ENCODE data around the gene EML1. TPM values are rescaled to one million over a fixed set of nuclear protein-coding genes. Genes with fewer than 3 reads are reported as not detected.

Gene EML1
- total RNA-seq, 1 donor from 2014 or later: 57.2 TPM

- no peaks in the 10 kb centered on the region for H3K36me3 ChIP-seq
- peaks cover 32% of the 10 kb centered on the region for H3K4me1 Mint-ChIP-seq
- H3K4me3 Mint-ChIP-seq: no peak overlapping the region
- H3K9ac ChIP-seq: no peak overlapping the region
- no peaks in the 10 kb centered on the region for H3K36me3 Mint-ChIP-seq
- DNase-seq (ENCODE audit: low spot score): no peak
- H2AFZ ChIP-seq (replicated peaks): no peak overlapping the region
- H3K4me2 ChIP-seq: no peak overlapping the region
- peaks cover 15% of the 10 kb centered on the region for H3K4me1 ChIP-seq
- H3K9me3 Mint-ChIP-seq: no peaks in the 10 kb centered on the region
- peaks cover 4% of the 10 kb centered on the region for H3F3A ChIP-seq (ENCODE audit: low read depth)
- H3K4me3 ChIP-seq: no peak overlapping the region
- H3K27ac Mint-ChIP-seq: no peak overlapping the region
- H3K27ac ChIP-seq: no peak overlapping the region
- H3K27me3 Mint-ChIP-seq (ENCODE audit: insufficient read depth, low read depth): peaks cover 9% of the 10 kb centered on the region
- no peaks in the 10 kb centered on the region for H3K27me3 ChIP-seq
- no peak for TF ChIP-seq CTCF (IDR thresholded peaks at IDR 0.05)
- no peak for TF ChIP-seq EZH2phosphoT487 (IDR thresholded peaks at IDR 0.05)
- TF ChIP-seq EZH2 (IDR thresholded peaks at IDR 0.05): no peak
- no peaks in the 10 kb centered on the region for H3K9me3 ChIP-seq (ENCODE audit: low read depth)
- H3K79me2 ChIP-seq (ENCODE audit: low read depth): no peaks in the 10 kb centered on the region
- no peaks in the 10 kb centered on the region for H4K20me1 ChIP-seq (ENCODE audit: low read depth)
Measured at GRCh38 chr14:99748529-99748928, 44.7 kb upstream of the EML1 start.

GRCh38 chr14:99749142-99749541 lies 44.1 kb upstream of the EML1 start:
- Histone ChIP-seq H3K27ac (no peak overlapping the region), H3K9ac (no peak overlapping the region), H2AFZ (replicated peaks) (no peak overlapping the region), H3K9me3 (ENCODE audit: low read depth) (no peaks in the 10 kb centered on the region), H3K4me2 (no peak overlapping the region), H3K27me3 (no peaks in the 10 kb centered on the region), H3K79me2 (ENCODE audit: low read depth) (no peaks in the 10 kb centered on the region), H3K36me3 (no peaks in the 10 kb centered on the region), H3K4me1 (peaks cover 16% of the 10 kb centered on the region), H3F3A (ENCODE audit: low read depth) (peaks cover 9% of the 10 kb centered on the region), H4K20me1 (ENCODE audit: low read depth) (no peaks in the 10 kb centered on the region), H3K4me3 (no peak overlapping the region)
- Mint-ChIP-seq H3K9me3 (no peaks in the 10 kb centered on the region), H3K4me1 (peaks cover 31% of the 10 kb centered on the region), H3K4me3 (no peak overlapping the region), H3K27me3 (ENCODE audit: insufficient read depth, low read depth) (peaks cover 9% of the 10 kb centered on the region), H3K27ac (no peak overlapping the region), H3K36me3 (no peaks in the 10 kb centered on the region)
- DNase-seq (ENCODE audit: low spot score): peak; percentile 32
- TF ChIP-seq CTCF (IDR thresholded peaks at IDR 0.05) (peak; percentile 45), EZH2 (IDR thresholded peaks at IDR 0.05) (no peak)

GRCh38 chr14:99749763-99750715 lies 43.2 kb upstream of the EML1 start:
- H3K4me1 ChIP-seq: peaks cover 19% of the 10 kb centered on the region
- Mint-ChIP-seq H3K9me3 (no peaks in the 10 kb centered on the region), H3K4me3 (no peak overlapping the region), H3K36me3 (no peaks in the 10 kb centered on the region), H3K27ac (no peak overlapping the region), H3K4me1 (peaks cover 26% of the 10 kb centered on the region), H3K27me3 (ENCODE audit: insufficient read depth, low read depth) (peaks cover 12% of the 10 kb centered on the region)
- H4K20me1 ChIP-seq (ENCODE audit: low read depth): no peaks in the 10 kb centered on the region
- no peaks in the 10 kb centered on the region for H3K27me3 ChIP-seq
- DNase-seq (ENCODE audit: low spot score): no peak
- H3F3A ChIP-seq (ENCODE audit: low read depth): peaks cover 18% of the 10 kb centered on the region
- H3K9ac ChIP-seq: no peak overlapping the region
- no peaks in the 10 kb centered on the region for H3K79me2 ChIP-seq (ENCODE audit: low read depth)
- no peak overlapping the region for H3K4me3 ChIP-seq
- H3K36me3 ChIP-seq: no peaks in the 10 kb centered on the region
- H3K4me2 ChIP-seq: no peak overlapping the region
- TF ChIP-seq CTCF (IDR thresholded peaks at IDR 0.05) (no peak), EZH2 (IDR thresholded peaks at IDR 0.05) (no peak), EZH2phosphoT487 (IDR thresholded peaks at IDR 0.05) (no peak)
- H3K27ac ChIP-seq: no peak overlapping the region
- no peak overlapping the region for H2AFZ ChIP-seq (replicated peaks)
- H3K9me3 ChIP-seq (ENCODE audit: low read depth): no peaks in the 10 kb centered on the region

All from neural progenitor cell (in vitro differentiated cells).